Neural cell (in vitro differentiated cells): Measurements from ENCODE around the gene MEF2D. TPM values are rescaled to one million over a fixed set of nuclear protein-coding genes. Genes with fewer than 3 reads are reported as not detected.

ENCODE experiments used
- H2AFZ ChIP-seq: fragments of 200-600, 300-800 bp; sonication (generic), shearing (Covaris generic); 2 replicates; pipeline ENCODE4 v1.6.0; 2014; ENCODE audit warnings: low read depth, mild to moderate bottlenecking, antibody characterized with exemption, low read length, moderate library complexity
- H3F3A ChIP-seq: fragments of 200-600 bp; shearing (Covaris generic); 2 replicates; pipeline ENCODE4 v1.6.1; 2016; ENCODE audit warnings: mild to moderate bottlenecking, moderate library complexity, mixed read lengths, antibody characterized with exemption, low read length; ENCODE audit not compliant: insufficient read depth, poor library complexity, severe bottlenecking
- H3K27ac ChIP-seq: fragments of 200-600, 300-800 bp; sonication (generic), shearing (Covaris generic); 2 replicates; pipeline ENCODE4 v1.5.1; 2014; ENCODE audit warnings: mild to moderate bottlenecking, low read length, moderate library complexity
- H3K27me3 ChIP-seq: fragments of 300-800, 200-600 bp; sonication (generic), shearing (Covaris generic); 2 replicates; pipeline ENCODE4 v1.6.0; 2014; ENCODE audit warnings: mild to moderate bottlenecking, low read depth, low read length, moderate library complexity; ENCODE audit not compliant: insufficient read depth
- H3K36me3 ChIP-seq: fragments of 300-800, 200-600 bp; sonication (generic), shearing (Covaris generic); 2 replicates; pipeline ENCODE4 v1.5.1; 2014; ENCODE audit warnings: mild to moderate bottlenecking, antibody characterized with exemption, low read length, moderate library complexity; ENCODE audit not compliant: insufficient read depth
- H3K4me2 ChIP-seq: fragments of 300-800, 200-600 bp; sonication (generic), shearing (Covaris generic); 2 replicates; pipeline ENCODE4 v1.6.0; 2014; ENCODE audit warnings: mild to moderate bottlenecking, low read length
- H3K4me3 ChIP-seq: fragments of 300-800, 200-600 bp; sonication (generic), shearing (Covaris generic); 2 replicates; pipeline ENCODE4 v1.5.1; 2014; ENCODE audit warnings: mild to moderate bottlenecking, low read length, moderate library complexity
- H3K79me2 ChIP-seq: fragments of 200-600 bp; shearing (Covaris generic); replicated peaks from 2 replicates; pipeline ENCODE4 v1.6.0; 2014; ENCODE audit warnings: mild to moderate bottlenecking, low read length, moderate library complexity; ENCODE audit not compliant: insufficient read depth
- H3K9ac ChIP-seq: fragments of 300-800, 200-600 bp; sonication (generic), shearing (Covaris generic); 2 replicates; pipeline ENCODE4 v1.6.1; 2016; ENCODE audit warnings: mild to moderate bottlenecking, low read length, mixed read lengths
- H3K9me2 ChIP-seq: fragments of 200-600 bp; shearing (Covaris generic); 2 replicates; pipeline ENCODE4 v1.6.1; 2016; ENCODE audit warnings: mild to moderate bottlenecking, low read length, mixed read lengths; ENCODE audit not compliant: insufficient read depth
- H3K9me3 ChIP-seq: fragments of 200-600, 300-800 bp; sonication (generic), shearing (Covaris generic); 2 replicates; pipeline ENCODE4 v1.6.1; 2016; ENCODE audit warnings: mild to moderate bottlenecking, mixed run types, low read length, moderate library complexity, mixed read lengths
- H4K20me1 ChIP-seq: fragments of 200-600 bp; shearing (Covaris generic); 2 replicates; pipeline ENCODE4 v1.6.1; 2016; ENCODE audit warnings: mild to moderate bottlenecking, mixed run types; ENCODE audit not compliant: insufficient read depth
- EP300 ChIP-seq: fragments of 450-650 bp; conservative IDR thresholded peaks from 2 replicates; pipeline ENCODE4 v1.6.1; 2014; ENCODE audit warnings: antibody characterized with exemption, mild to moderate bottlenecking, moderate library complexity; ENCODE audit not compliant: poor library complexity, severe bottlenecking
- EZH2 ChIP-seq: fragments of 200-600, 300-800 bp; shearing (Covaris generic), sonication (generic); IDR thresholded peaks from 2 replicates; pipeline ENCODE4 v1.6.1; 2014; ENCODE audit warnings: antibody characterized with exemption, low read length, borderline replicate concordance, mild to moderate bottlenecking; ENCODE audit not compliant: insufficient read depth, poor library complexity, severe bottlenecking
- MXI1 ChIP-seq: fragments of 450-650 bp; conservative IDR thresholded peaks from 2 replicates; pipeline ENCODE4 v1.6.1; 2014; ENCODE audit warnings: antibody characterized with exemption, mild to moderate bottlenecking; ENCODE audit not compliant: poor library complexity, severe bottlenecking
- POLR2AphosphoS5 ChIP-seq: IDR thresholded peaks from 2 replicates; pipeline ENCODE4 v1.6.1; 2012
- RAD21 ChIP-seq: fragments of 450-650 bp; conservative IDR thresholded peaks from 2 replicates; pipeline ENCODE4 v1.6.1; 2014; ENCODE audit warnings: antibody characterized with exemption, mild to moderate bottlenecking, moderate library complexity
- REST ChIP-seq: IDR thresholded peaks from 2 replicates; pipeline ENCODE4 v1.6.1; 2012; ENCODE audit warnings: borderline replicate concordance
- SMC3 ChIP-seq: fragments of 450-650 bp; conservative IDR thresholded peaks from 2 replicates; pipeline ENCODE4 v1.6.1; 2014; ENCODE audit warnings: antibody characterized with exemption, mild to moderate bottlenecking, moderate library complexity; ENCODE audit not compliant: poor library complexity
- TAF1 ChIP-seq: IDR thresholded peaks from 2 replicates; pipeline ENCODE4 v1.6.1; 2012; ENCODE audit warnings: low read depth
- polyA plus RNA-seq: library from polyadenylated mRNA; depleted of rRNA; stranded (reverse); fragments of >200 nt; gene quantifications from 2 replicates; pipeline ENCODE4 v1.2.3, GENCODE V29; 2014
- TF ChIP-seq, protein P1 (sequence below): fragments of 450-650 bp; IDR thresholded peaks from 2 replicates; pipeline ENCODE4 v1.5.1; 2014; ENCODE audit warnings: antibody characterized with exemption, mild to moderate bottlenecking, moderate library complexity; ENCODE audit not compliant: poor library complexity, severe bottlenecking

Gene MEF2D
- polyA plus RNA-seq, 1 donor from 2014 or later, result 4.7 TPM

DNA sequence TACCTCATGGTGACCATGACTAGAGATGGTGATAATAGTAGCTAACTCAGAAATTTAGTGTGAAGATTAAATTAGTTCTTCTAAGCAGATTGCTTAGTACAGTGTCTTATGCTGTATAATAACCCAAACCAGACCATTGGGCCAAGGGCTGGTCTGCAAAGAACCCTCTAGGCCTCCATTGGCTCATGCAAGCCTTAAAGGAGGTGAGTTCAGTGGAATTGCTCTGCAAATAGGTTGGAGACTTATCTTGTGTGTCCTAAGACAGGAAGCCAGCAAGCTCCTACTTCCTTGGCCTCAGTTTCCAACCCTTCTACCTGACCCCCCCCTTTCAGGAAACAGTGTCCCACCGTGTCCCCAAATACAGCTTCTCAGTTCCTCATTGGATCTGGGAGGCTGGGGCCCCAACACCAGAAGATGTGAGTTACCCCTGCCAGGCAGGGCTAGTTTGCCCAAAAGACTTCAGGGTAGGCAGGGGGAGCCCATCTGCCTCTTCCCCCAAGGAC lies 1.9 kb upstream of the MEF2D start:
- Histone ChIP-seq H3K4me3 (no peak overlapping the region), H3K9ac (no peak overlapping the region), H3K36me3 (no peaks in the 10 kb centered on the region), H3K27me3 (no peaks in the 10 kb centered on the region), H3F3A (no peaks in the 10 kb centered on the region), H3K79me2 (peaks cover 22% of the 10 kb centered on the region), H2AFZ (no peak overlapping the region), H3K9me3 (no peaks in the 10 kb centered on the region), H3K9me2 (no peaks in the 10 kb centered on the region), H3K27ac (peak overlapping the region; percentile 99), H4K20me1 (peaks cover 3% of the 10 kb centered on the region), H3K4me2 (no peak overlapping the region)
- TF ChIP-seq RAD21 (no peak), EZH2 (no peak), POLR2AphosphoS5 (no peak), SMC3 (no peak), MXI1 (no peak), EP300 (no peak), REST (no peak), TAF1 (no peak)
- TF ChIP-seq, protein P1, sequence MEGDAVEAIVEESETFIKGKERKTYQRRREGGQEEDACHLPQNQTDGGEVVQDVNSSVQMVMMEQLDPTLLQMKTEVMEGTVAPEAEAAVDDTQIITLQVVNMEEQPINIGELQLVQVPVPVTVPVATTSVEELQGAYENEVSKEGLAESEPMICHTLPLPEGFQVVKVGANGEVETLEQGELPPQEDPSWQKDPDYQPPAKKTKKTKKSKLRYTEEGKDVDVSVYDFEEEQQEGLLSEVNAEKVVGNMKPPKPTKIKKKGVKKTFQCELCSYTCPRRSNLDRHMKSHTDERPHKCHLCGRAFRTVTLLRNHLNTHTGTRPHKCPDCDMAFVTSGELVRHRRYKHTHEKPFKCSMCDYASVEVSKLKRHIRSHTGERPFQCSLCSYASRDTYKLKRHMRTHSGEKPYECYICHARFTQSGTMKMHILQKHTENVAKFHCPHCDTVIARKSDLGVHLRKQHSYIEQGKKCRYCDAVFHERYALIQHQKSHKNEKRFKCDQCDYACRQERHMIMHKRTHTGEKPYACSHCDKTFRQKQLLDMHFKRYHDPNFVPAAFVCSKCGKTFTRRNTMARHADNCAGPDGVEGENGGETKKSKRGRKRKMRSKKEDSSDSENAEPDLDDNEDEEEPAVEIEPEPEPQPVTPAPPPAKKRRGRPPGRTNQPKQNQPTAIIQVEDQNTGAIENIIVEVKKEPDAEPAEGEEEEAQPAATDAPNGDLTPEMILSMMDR, result no peak

GRCh38 chr1:156500793-156501506 lies 375 bp upstream of the MEF2D start:
- peak overlapping the region; percentile 89 for H3K4me2 ChIP-seq
- peak overlapping the region; percentile 93 for H3K4me3 ChIP-seq
- peak overlapping the region; percentile 99 for H3K27ac ChIP-seq
- no peaks in the 10 kb centered on the region for H3F3A ChIP-seq
- no peaks in the 10 kb centered on the region for H3K27me3 ChIP-seq
- H4K20me1 ChIP-seq, result peaks cover 3% of the 10 kb centered on the region
- TF ChIP-seq EP300, result peak; percentile 50
- TF ChIP-seq EZH2, result no peak
- TF ChIP-seq SMC3, result peak; percentile 76
- TF ChIP-seq TAF1, result peak; percentile 41
- peak; percentile 62 for TF ChIP-seq RAD21
- TF ChIP-seq MXI1, result peak; percentile 97
- TF ChIP-seq REST, result peak; percentile 83
- TF ChIP-seq, protein P1, result peak; percentile 77
- peak; percentile 93 for TF ChIP-seq POLR2AphosphoS5
- H3K79me2 ChIP-seq, result peaks cover 37% of the 10 kb centered on the region
- peak overlapping the region; percentile 96 for H3K9ac ChIP-seq
- H2AFZ ChIP-seq, result peak overlapping the region; percentile 79
- H3K9me2 ChIP-seq, result no peaks in the 10 kb centered on the region
- no peaks in the 10 kb centered on the region for H3K9me3 ChIP-seq
- no peaks in the 10 kb centered on the region for H3K36me3 ChIP-seq
